ENCODE measurements around the gene VRK2.
"Not testable (repeated sequence)": the region's sequence is repeated elsewhere in the genome, so short reads cannot be mapped to it uniquely, and the experiment has no call there.

The VRK2 gene

DNA sequence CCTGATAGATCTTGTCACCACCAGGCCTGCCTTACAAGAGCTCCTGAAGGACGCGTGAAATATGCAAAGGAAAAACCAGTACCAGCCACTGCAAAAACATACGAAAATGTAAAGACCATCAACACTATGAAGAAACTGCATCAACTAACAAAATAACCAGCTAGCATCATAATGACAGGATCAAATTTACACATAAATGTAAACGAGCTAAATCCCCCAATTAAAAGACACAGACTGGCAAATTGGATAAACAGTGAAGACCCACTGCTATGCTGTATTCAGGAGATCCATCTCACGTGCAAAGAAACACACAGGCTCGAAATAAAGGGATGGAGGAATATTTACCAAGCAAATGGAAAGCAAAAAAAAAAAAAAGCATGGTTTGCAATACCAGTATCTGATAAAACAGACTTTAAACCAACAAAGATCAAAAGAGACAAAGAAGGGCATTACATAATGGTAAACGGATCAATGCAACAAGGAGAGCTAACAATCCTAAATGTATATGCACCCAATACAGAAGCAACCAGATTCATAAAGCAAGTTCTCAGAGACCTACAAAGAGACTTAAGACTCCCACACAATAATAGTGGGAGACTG lies 123.8 kb downstream of the VRK2 start:
- DNase-seq, result not testable (repeated sequence)

DNA sequence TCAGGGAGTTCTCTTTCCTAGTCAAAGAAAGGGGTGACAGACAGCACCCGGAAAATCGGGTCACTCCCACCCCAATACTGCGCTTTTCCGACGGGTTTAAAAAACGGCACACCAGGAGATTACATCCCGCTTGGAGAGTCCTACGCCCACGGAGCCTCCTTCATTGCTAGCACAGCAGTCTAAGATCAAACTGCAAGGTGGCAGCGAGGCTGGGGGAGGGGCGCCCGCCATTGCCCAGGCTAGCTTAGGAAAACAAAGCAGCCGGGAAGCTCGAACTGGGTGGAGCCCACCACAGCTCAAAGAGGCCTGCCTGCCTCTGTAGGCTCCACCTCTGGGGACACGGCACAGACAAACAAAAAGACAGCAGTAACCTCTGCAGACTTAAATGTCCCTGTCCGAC lies 125.2 kb downstream of the VRK2 start:
- DNase-seq, result not testable (repeated sequence)

DNA sequence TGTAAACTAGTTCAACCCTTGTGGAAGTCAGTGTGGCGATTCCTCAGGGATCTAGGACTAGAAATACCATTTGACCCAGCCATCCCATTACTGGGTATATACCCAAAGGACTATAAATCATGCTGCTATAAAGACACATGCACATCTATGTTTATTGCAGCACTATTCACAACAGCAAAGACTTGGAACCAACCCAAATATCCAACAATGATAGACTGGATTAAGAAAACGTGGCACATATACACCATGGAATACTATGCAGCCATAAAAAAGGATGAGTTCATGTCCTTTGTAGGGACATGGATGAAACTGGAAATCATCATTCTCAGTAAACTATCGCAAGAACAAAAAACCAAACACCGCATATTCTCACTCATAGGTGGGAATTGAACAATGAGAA lies 130.6 kb downstream of the VRK2 start:
- DNase-seq, result not testable (repeated sequence)

DNA sequence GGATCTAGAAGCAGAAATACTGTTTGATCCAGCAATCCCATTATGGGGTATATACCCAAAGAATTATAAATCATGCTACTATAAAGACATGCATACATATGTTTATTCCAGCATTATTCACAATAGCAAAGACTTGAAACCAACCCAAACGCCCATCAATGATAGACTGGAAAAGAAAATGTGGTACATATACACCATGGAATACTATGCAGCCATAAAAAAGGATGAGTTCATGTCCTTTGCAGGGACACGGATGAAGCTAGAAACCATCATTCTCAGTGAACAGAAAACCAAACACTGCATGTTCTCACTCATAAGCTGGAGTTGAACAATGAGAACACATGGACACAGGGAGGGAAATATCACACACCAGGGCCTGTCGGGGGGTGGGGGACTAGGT lies 133.6 kb downstream of the VRK2 start:
- not testable (repeated sequence) for DNase-seq

DNA sequence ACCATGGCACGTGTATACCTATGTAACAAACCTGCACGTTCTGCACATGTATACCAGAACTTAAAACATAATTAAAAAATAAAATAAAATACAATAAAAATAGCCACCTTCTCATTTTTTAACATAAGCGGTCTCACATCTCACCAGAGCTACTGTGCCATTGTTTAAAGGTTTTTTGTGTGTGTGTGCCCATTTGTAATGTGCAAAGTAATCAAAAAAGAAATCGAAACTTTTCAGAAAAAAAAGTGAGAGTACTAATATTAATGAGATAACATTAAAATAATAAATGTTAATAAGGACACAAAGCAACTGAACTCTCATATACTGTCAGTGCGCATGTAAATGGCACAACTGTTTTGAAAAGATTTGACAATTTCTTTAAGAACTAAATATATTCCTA lies 134.0 kb downstream of the VRK2 start:
- DNase-seq, result no peak

DNA sequence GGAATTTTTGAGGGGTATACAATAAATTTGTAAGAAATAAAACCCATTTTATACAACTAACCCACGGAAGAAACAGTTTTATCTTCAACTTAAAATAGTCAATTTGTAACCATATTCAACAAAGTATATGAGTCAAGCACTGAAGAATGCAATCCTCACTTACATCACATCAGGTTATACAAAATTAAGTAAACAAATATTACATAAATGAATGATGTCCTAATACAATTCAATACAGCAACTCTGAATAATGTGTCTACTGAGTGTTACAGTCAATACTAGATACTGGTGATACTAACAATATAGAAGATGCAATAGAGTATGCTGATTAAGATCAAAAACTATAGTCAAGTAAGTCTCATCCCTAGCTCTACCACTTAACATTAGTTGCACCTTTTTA lies 135.9 kb downstream of the VRK2 start:
- DNase-seq, result no peak

DNA sequence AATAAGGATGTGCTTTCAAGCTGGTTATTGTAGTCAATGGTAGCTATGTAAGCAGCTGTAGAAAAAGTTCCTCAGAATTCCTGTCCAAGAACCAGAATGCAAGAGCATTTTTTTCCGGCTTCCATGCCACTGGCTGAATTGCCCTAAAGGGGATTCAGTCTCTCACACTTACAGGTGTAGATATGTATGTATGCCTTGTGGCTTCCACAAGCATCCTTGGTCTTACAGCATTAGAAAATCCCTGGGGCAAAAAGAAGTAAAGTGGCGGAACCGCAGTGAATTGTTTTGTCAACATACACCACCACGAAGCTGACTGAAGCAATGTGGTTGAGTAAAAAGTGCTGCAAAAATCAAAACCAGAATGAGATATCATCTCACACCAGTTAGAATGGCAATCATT lies 139.9 kb downstream of the VRK2 start:
- DNase-seq, result no peak

DNA sequence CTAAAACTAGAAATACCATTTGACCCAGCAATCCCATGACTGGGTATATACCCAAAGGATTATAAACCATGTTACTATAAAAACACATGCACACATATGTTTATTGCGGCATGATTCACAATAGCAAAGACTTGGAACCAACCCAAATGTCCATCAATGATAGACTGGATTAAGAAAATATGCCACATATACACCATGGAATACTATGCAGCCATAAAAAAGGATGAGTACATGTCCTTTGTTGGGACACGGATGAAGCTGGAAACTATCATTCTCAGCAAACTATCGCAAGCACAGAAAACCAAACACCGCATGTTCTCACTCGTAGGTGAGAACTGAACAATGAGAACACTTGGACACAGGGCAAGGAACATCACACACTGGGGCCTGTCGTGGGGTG lies 140.4 kb downstream of the VRK2 start:
- not testable (repeated sequence) for DNase-seq

DNA sequence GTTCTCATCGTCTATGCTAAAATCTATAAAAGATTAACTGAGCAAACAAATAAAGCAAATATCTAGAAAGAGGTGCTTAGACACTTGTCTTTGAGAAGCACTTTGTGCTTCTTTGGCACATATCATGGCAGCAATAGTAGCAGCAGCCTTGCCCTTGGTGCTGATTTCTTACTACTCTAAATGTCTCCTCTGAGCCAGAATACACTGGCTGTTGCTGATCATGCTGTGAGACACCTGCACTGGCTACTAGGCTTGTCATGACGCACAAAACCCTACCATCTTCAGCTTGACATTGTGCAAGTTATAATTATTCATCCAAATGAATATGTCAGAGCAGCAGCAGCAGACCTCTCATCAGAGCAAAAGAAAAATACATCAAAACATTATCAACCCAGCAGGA lies 147.9 kb downstream of the VRK2 start:
- no peak for DNase-seq

DNA sequence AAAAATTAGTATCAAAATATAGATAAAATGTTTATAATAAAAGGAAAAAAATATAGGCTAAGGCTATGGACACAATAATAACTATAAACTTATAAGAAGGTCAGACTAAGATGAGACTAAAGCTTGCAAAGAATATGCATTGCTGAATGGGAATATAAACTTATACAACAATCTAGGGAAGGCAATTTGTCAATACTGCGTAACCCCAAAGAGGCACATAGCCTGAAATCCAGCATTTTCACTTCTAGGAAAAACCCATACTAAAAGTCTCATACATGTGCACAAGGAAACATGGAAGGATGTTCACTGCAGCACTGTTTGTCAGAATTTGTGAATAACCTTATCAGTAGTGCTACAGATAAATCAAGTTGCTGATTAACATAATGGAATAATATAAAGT lies 149.1 kb downstream of the VRK2 start:
- no peak for DNase-seq

DNA sequence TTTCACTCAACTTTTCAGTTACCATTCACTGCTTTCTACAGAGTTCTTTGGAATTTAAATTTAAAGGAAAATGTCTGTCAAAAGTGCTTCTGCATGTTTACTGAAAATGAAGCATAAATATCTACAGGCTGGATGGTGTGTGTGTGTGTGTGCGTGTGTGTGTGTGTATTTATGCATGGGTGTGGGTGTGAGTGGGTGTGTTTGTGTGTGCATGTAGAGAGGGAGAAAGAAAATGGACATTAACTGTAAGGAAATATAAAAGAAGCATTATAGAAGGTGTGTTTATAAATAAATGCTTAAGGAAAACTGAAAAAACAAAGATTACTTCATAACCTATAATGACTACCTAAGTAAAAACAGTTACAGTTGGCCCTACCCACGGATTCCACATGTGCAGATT lies 151.3 kb downstream of the VRK2 start:
- DNase-seq, result no peak

DNA sequence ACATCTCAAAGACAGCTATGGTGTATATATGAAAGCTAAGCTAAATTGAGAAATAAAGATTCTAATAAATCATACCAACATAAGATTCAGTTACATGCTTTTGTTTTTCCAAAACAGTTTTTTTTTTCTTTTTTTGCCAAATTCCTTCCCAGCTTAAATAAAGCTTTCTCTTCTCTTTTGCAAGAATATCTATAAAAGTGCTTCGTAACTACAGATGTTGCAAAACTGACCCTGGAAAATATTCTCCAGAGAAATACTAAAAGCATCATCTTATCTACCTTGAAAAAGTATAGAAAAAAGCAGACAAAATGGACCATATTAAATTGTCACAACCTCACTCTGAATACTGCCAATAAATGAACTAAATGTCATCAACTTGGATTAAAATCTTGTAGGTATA lies 155.8 kb downstream of the VRK2 start:
- no peak for DNase-seq

DNA sequence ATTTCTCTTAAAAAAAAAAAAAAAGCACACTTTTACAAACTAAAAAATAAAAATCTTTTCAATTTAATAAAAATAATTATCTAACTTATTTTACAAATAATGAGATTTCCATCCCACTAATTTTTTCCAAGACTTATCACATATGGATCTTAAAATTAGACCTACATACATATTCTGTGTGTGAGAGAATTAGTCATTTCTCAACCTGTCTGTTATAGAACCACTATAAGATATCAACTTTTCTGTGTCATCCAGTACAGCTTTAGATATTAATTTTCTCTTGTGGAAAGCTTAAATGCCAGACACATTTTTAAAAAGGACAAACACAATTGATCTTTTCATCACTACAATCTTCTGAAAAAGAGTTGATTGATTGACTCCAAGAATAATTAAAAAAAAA lies 156.4 kb downstream of the VRK2 start:
- DNase-seq, result no peak

DNA sequence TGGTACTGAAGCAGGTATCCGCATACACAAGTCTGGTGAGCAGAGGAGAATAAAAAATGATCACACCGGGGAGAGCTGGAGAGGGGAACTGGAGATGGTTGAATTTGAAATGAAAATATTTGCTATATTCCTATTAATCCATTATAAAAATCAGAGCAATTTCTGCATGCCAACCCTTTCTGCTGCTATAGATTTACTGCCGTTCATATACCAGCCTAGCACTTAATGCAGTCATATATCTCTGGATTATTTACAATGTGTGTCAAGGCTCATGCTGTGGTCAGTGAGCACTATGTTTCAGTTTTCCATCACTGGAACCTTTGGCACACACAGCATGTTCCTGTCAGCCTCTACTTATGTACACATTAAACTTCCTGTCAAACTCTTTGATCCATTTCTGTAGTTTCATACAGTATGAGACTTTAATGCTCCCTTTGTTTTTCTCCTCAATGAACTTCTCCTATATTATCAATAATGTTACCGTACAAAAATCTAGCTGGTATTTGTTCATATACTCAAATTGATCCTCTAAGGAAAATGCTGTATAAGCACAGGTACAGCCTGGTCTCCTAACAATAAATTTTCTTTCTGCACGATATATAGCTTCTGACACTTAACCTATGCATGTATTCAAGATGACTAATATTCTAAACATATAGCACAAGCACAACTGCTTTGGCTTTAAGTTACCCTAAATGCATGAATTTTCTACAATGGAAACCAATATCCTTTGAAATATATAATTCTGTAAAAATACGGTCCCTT lies 157.8 kb downstream of the VRK2 start:
- no peak for DNase-seq

DNA sequence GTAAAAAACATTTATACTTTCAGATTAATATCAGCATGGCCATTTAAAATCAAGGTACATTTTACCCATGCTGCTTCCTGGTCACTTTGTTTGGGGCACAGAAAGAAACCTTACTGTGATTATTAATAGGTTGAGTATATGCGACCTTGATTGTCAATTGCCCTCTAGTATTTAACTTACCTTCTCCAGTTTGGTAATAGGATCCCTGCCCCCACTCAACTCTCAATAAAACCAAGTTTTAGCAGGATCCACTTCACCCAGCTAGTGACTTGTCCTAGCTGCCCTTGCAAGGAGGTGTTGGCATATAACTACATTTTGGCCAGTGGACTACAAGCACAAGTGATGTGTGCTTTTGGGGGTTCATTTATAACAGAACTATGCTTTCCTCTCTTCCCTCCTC lies 160.2 kb downstream of the VRK2 start:
- DNase-seq, result no peak

DNA sequence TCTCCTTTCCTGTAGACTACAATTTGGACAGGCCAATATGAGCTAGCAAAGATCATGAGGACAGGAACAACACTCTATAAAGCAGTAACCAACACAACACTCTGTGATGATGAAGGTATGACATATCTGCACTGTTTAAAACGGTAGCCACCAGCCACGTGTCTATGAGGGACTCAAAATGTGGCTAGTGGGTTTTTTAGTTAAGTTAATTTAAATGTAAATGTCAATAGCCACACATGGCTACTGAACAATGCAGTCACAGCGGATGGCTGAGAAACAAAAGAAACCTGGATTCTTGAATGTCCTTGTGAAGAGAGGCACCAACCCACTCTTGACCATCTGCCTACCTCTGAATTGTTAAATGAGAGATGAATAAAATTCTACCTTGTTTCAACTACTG lies 160.6 kb downstream of the VRK2 start:
- DNase-seq, result no peak
